Stimulated activated CD8-positive, alpha-beta memory T cell treated with anti-CD3 and anti-CD28 coated beads, Interleukin-4, amount 100 ng/mL, for 4 hours (primary cell): Measurements from ENCODE around the gene POLD2.

ENCODE experiments used
- DNase-seq, 2 donors: peaks; one replicate each; pipeline ENCODE4 v3.0.0-alpha.2; 2020; ENCODE audit warnings: low read depth in 2 of 2, low spot score in 1 of 2

The POLD2 gene

GRCh38 chr7:44114586-44115310 lies 8.6 kb downstream of the POLD2 start:
- DNase-seq: no peak

DNA sequence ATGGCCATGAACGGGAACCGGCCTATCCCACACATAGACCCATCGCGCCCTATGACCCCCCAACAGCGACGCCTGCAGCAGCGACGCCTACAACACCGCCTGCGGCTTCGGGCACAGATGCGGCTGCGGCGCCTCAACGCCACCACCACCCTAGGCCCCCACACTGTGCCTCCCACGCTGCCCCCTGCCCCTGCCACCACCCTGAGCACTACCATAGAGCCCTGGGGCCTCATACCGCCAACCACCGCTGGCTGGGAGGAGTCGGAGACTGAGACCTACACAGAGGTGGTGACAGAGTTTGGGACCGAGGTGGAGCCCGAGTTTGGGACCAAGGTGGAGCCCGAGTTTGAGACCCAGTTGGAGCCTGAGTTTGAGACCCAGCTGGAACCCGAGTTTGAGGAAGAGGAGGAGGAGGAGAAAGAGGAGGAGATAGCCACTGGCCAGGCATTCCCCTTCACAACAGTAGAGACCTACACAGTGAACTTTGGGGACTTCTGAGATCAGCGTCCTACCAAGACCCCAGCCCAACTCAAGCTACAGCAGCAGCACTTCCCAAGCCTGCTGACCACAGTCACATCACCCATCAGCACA lies 9.5 kb downstream of the POLD2 start:
- no peak for DNase-seq

DNA sequence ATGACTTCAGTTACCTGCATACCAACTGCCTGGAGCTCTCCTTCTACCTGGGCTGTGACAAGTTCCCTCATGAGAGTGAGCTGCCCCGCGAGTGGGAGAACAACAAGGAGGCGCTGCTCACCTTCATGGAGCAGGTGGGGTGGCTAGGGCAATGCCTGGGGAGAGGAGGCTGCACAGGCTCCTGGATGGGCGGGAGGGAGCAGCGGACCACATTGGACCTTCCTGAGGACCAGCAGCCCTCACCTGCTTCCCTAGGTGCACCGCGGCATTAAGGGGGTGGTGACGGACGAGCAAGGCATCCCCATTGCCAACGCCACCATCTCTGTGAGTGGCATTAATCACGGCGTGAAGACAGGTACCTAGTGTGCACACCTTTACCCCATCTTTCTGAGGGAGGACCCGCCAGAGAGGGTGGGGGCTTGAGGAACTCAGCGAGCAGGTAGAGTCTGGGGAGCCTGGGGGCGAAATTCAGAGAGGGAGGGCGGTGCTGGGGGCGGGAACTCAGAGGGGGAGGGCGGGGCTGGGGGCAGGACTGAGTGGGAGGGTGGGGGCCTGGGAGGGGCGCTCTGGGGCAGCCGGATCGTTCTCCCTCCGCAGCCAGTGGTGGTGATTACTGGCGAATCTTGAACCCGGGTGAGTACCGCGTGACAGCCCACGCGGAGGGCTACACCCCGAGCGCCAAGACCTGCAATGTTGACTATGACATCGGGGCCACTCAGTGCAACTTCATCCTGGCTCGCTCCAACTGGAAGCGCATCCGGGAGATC lies 10.2 kb downstream of the POLD2 start:
- DNase-seq: no peak

GRCh38 chr7:44112231-44112996 lies 10.9 kb downstream of the POLD2 start:
- DNase-seq: no peak

DNA sequence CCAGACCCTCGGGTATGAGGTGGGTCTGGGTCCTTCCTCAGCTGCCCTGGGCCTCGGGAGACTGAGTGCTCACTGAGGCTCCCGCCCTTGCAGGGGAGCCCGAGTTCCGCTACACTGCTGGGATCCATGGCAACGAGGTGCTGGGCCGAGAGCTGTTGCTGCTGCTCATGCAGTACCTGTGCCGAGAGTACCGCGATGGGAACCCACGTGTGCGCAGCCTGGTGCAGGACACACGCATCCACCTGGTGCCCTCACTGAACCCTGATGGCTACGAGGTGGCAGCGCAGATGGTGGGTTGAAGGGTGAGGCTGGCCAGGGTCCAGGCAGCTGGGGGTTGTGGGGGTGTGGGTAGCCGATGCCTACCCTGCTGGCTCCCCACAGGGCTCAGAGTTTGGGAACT lies 11.6 kb downstream of the POLD2 start:
- no peak for DNase-seq

- DNase-seq: no peak
These were observed 12.4 kb downstream of the POLD2 start for GRCh38 chr7:44110719-44111635.

DNA sequence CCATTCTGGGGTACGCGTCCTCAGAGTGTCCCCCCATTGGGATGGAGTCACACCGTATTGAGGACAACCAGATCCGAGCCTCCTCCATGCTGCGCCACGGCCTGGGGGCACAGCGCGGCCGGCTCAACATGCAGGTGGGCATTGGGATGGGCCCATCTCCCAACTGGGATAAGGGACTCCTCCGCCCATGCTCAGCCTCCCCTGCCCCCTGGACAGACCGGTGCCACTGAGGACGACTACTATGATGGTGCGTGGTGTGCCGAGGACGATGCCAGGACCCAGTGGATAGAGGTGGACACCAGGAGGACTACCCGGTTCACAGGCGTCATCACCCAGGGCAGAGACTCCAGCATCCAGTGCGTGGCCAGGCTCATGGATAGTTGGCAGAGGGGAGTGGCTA lies 13.4 kb downstream of the POLD2 start:
- DNase-seq: no peak

GRCh38 chr7:44108768-44109750 lies 14.3 kb downstream of the POLD2 start:
- DNase-seq: no peak

DNA sequence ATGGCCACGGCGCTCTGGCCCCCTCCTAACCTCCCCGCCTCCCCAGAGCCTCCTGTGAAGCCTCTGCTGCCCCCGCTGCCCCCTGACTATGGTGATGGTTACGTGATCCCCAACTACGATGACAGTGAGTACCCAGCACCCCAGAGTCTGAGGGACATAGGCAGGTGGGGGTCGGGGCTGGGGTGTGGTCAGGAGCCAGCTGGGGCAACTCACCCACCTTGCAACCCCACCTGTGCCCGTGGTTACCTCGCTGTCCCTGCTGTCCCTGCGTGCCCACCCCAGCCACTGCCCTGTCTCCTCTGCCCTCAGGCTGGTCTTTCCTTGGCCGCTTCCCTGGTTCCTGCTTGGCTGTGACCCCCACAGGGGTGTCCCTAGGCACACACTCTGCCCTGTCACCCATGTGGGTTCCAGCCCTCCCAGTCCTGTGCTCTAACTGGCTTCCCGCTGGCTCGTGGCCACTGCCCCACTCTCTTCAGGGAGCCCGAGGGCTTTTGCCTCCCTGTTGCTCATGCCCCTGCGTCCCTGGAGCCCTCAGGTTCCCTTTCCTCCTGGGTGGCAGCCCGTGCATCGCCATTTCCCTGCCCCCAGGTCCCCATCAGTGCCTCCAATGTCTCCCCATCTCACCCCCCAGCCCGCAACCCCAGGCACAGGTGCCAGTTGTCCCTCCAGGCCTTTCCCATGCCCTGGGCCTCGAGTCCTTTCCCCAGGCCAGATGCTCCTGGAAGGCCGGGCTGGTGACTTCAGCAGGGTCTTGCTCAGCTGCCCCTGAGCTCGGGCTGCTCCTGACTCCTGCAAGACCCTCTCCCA lies 15.2 kb downstream of the POLD2 start:
- no peak for DNase-seq

GRCh38 chr7:44107116-44107960 lies 16.0 kb downstream of the POLD2 start:
- no peak for DNase-seq

DNA sequence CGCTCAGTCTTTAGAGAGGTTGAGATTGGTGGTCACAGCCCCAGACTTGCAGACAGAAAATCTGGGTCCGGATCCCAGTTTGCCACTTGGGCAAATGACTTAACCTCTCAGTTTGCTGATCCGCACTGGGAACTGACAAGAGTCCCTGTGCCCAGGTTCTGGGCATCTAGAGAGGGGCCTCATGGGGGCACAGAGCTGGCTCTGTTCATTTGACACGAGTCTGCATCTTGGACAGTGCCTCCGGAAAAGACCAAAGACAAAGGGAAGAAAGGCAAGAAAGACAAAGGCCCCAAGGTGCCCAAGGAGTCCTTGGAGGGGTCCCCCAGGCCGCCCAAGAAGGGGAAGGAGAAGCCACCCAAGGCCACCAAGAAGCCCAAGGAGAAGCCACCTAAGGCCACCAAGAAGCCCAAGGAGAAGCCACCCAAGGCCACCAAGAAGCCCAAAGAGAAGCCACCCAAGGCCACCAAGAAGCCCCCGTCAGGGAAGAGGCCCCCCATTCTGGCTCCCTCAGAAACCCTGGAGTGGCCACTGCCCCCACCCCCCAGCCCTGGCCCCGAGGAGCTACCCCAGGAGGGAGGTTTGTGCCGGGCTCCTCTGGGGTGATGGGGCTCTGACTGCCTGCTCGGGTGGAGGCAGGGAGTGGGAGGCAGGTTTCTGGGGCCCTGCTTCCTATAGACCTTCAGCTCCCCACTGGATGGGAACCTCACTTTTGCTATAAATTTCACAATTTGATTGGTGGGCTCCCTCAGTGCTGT lies 16.9 kb downstream of the POLD2 start:
- DNase-seq: no peak

DNA sequence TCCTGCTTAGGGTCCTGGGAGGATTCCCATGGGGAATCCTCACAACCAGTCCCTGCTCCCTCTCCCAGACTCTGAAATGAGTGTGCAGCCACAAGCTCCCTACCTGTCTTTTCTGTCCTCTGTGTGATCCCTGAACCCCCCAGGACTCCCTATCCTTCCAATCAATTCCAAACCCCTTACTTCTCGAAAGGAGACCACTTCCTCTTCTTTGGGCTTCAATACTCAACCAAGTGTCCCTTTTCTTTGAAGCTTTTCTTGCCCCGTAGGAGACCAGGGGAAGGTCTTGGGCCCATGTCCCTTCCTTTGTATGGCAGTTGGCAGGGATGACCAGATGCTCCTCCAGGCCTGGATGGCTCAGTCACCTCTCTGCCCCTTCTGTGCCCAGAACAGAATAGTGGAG lies 17.5 kb downstream of the POLD2 start:
- no peak for DNase-seq

DNA sequence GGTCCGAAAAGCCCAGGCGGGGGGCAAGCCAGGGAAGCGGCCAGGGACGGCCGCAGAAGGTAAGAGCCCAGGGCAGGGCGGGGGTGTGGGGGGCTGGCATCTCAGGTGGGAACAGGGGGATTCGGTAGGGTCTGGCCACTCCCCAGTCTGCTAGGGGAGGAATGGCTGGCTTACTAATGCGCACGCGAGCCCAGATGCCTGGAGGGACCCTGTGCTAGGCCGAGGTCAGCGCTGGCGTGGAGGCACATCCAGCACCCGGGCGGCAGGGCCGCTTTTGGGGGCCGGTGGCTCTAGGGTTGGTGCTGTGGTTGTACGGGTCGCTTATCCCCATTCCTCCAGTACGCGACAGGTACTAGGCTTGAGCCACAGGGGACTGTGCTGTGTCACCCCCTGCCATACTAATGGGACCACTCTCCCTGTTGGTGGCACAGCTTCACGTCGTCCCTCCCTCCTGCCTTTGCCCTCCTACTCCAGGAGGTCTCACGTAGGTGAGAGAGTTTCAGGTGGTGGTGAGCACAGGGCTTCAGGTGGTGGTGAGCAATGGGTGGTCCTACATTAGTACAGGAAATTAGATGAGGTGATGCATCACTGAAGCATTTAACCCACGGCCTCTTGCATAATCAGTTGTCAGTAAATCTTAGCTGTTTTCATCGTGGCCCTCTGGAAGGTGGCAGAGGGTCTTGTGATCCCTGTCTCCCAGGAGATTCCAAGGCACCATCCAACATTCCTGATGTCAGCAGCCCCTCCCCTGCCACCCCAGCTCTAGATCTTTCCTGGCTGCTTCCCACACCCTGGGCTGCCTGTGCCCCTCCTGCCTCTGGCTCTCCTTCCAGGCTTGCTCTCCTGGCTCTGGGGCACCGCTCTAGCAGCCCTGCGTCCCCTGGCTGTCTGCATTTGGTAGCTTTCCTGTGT lies 18.2 kb downstream of the POLD2 start:
- DNase-seq: no peak

- no peak for DNase-seq
These were observed 19.2 kb downstream of the POLD2 start, which contains the start of gene AEBP1 for GRCh38 chr7:44103923-44104859. Gene AEBP1 (plus strand): TSS chr7:44104345. CDS start chr7:44104666, 321 bp downstream.

DNA sequence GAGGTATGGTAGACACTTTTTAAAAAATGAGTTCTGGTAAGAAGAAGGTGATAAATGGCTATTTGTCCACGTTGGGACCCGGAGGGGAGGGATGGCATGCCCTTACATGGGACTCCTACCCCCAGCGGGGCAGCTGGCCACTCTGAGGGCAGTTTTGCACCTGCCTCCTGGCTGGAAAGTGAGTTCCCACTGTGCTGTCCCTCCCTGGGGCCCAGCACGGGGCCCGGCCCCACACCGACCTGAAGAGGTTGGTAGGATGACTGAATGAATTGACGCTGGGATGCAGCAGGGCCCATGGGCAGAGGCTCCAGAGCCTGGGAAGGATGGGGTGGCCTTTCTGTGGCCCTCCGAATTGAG lies 19.8 kb downstream of the POLD2 start:
- no peak for DNase-seq
